HepG2 (cell line): Measurements from ENCODE around the gene ZCCHC3. TPM values are rescaled to one million over a fixed set of nuclear protein-coding genes. Genes with fewer than 3 reads are reported as not detected.

ENCODE experiments used
- AGO2 ChIP-seq: fragments of 200-400 bp; formaldehyde crosslinking; optimal IDR thresholded peaks from 2 replicates; pipeline ENCODE3; 2017; ENCODE audit warnings: mild to moderate bottlenecking, low read depth, low read length, moderate library complexity
- BORCS8-MEF2B ChIP-seq: sonication (generic); formaldehyde crosslinking; IDR thresholded peaks from 2 replicates; pipeline ENCODE4 v1.8.0; 2022; ENCODE audit warnings: mild to moderate bottlenecking, missing genetic modification reagents
- GABPA ChIP-seq, 2 experiments: IDR thresholded peaks; 2 replicates each; pipeline ENCODE4 v1.6.1; 2011 to 2016; ENCODE audit warnings: low read depth in 2 of 2, low read length in 1 of 2, missing biosample characterization in 1 of 2, missing genetic modification characterization in 1 of 2
- LCORL ChIP-seq, 2 experiments: fragments of 450-650 bp in 1 of 2; sonication (generic) in 1 of 2; formaldehyde crosslinking in 1 of 2; IDR thresholded peaks; 2 replicates each; pipeline versions ENCODE4 v1.5.0 to v1.6.1; 2017 to 2020; ENCODE audit warnings: antibody characterized with exemption in 1 of 2, missing genetic modification reagents in 1 of 2
- NR2F6 ChIP-seq, 2 experiments: IDR thresholded peaks; 2 replicates each; pipeline ENCODE4 v1.6.1; 2016; ENCODE audit warnings: antibody characterized with exemption in 1 of 2, mild to moderate bottlenecking in 1 of 2
- ZFP90 ChIP-seq: sonication (generic); formaldehyde crosslinking; IDR thresholded peaks from 2 replicates; pipeline ENCODE4 v1.8.0; 2022; ENCODE audit warnings: missing genetic modification reagents, mild to moderate bottlenecking, inconsistent platforms, borderline replicate concordance
- ZNF563 ChIP-seq: sonication (generic); formaldehyde crosslinking; IDR thresholded peaks from 2 replicates; pipeline ENCODE4 v1.8.0; 2022; ENCODE audit warnings: mild to moderate bottlenecking, moderate library complexity, missing genetic modification reagents
- ZNF781 ChIP-seq: sonication (generic); formaldehyde crosslinking; IDR thresholded peaks from 2 replicates; pipeline ENCODE4 v1.5.1; 2020; ENCODE audit warnings: borderline replicate concordance, mild to moderate bottlenecking, missing genetic modification reagents; ENCODE audit errors: not compliant biosample characterization
- polyA plus RNA-seq, 8 experiments: library from polyadenylated mRNA; depleted of rRNA in 3 of 8; stranded (reverse) in 7 of 8; unstranded in 1 of 8; fragments of >200 nt; fragmentation: Illumina TruSeq in 4 of 8; extraction: Trizol in 4 of 8; gene quantifications; 2 replicates each; pipeline versions ENCODE4 v1.2.1 to v1.2.3, GENCODE V29; 2011 to 2016; ENCODE audit warnings: low read depth in 4 of 8, missing spikeins in 1 of 8, mixed read lengths in 1 of 8; ENCODE audit not compliant: insufficient read depth in 1 of 8
- total RNA-seq, 5 experiments: library from RNA; depleted of rRNA; stranded (reverse); fragments of >200 nt; fragmentation: Illumina TruSeq; extraction: Trizol; gene quantifications; 2 replicates each; pipeline ENCODE4 v1.2.3, GENCODE V29; 2016; ENCODE audit warnings: low read depth in 1 of 5
- TF ChIP-seq, protein P1 (sequence below): sonication (generic); formaldehyde crosslinking; IDR thresholded peaks from 2 replicates; pipeline ENCODE4; 2020; ENCODE audit warnings: missing genetic modification reagents, mild to moderate bottlenecking, borderline replicate concordance
- TF ChIP-seq, protein P2 (sequence below): sonication (generic); formaldehyde crosslinking; IDR thresholded peaks from 2 replicates; pipeline ENCODE4 v1.4.0; 2020; ENCODE audit warnings: mild to moderate bottlenecking, low read depth, missing genetic modification reagents
- TF ChIP-seq, protein P3 (sequence below): sonication (generic); formaldehyde crosslinking; IDR thresholded peaks from 2 replicates; pipeline ENCODE4 v1.4.0; 2020; ENCODE audit warnings: mild to moderate bottlenecking, missing genetic modification reagents
- TF ChIP-seq, protein P4 (sequence below): sonication (generic); formaldehyde crosslinking; conservative IDR thresholded peaks from 2 replicates; pipeline ENCODE4 v1.4.0; 2020; ENCODE audit warnings: missing genetic modification reagents
- TF ChIP-seq, protein P5 (sequence below): sonication (generic); formaldehyde crosslinking; IDR thresholded peaks from 2 replicates; pipeline ENCODE4 v1.4.0; 2020; ENCODE audit warnings: missing genetic modification reagents
- TF ChIP-seq, protein P6 (sequence below): sonication (generic); formaldehyde crosslinking; IDR thresholded peaks from 2 replicates; pipeline ENCODE4 v1.5.0; 2020; ENCODE audit warnings: missing genetic modification reagents

ZCCHC3 gene
- total and polyA plus RNA-seq, 2 of the 13 experiments (the other 11 are each of a cell fraction or from before 2014, with no cell fraction given), result 46.6 to 63.0 TPM

DNA sequence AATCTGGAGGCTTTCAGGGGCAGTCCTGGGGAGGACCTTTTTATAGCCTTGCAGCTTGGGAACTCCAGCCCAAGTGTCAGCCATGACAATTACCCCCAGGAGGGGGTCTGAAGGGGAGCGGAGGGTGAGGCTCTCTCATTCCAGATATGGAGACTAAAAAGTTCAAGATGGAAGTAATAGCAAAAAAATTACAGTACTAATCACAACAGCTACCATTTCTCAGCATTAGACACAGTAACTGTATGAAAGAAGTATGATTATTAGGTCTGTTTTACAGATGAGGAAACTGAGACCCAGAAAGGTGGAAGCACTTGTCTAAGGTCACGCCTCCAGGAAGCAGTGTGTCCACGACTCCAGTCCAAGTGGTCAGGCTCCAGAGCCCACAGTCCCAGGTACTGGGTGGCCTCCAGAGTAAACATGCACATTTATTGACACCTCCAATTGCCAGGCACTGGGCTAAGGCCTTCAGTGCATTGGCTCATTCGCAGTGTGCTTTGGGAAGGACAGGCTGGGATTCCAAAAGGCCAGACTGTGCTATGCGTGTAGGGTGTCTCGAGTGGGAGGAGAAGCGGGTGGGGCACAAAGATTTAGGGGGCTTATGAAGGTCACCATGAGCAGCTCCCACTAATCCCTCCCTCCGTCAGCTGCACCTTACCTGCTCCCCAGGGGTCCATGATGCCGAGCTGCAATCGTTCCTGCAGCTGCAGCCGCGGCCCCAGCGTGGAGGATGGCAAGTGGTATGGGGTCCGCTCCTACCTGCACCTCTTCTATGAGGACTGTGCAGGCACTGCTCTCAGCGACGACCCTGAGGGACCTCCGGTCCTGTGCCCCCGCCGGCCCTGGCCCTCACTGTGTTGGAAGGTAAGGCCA lies 51.8 kb downstream of the ZCCHC3 start (continued):
- TF ChIP-seq, protein P1, sequence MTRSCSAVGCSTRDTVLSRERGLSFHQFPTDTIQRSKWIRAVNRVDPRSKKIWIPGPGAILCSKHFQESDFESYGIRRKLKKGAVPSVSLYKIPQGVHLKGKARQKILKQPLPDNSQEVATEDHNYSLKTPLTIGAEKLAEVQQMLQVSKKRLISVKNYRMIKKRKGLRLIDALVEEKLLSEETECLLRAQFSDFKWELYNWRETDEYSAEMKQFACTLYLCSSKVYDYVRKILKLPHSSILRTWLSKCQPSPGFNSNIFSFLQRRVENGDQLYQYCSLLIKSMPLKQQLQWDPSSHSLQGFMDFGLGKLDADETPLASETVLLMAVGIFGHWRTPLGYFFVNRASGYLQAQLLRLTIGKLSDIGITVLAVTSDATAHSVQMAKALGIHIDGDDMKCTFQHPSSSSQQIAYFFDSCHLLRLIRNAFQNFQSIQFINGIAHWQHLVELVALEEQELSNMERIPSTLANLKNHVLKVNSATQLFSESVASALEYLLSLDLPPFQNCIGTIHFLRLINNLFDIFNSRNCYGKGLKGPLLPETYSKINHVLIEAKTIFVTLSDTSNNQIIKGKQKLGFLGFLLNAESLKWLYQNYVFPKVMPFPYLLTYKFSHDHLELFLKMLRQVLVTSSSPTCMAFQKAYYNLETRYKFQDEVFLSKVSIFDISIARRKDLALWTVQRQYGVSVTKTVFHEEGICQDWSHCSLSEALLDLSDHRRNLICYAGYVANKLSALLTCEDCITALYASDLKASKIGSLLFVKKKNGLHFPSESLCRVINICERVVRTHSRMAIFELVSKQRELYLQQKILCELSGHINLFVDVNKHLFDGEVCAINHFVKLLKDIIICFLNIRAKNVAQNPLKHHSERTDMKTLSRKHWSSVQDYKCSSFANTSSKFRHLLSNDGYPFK (CRISPR knock-in tag), result peak; percentile 37
- TF ChIP-seq, protein P2, sequence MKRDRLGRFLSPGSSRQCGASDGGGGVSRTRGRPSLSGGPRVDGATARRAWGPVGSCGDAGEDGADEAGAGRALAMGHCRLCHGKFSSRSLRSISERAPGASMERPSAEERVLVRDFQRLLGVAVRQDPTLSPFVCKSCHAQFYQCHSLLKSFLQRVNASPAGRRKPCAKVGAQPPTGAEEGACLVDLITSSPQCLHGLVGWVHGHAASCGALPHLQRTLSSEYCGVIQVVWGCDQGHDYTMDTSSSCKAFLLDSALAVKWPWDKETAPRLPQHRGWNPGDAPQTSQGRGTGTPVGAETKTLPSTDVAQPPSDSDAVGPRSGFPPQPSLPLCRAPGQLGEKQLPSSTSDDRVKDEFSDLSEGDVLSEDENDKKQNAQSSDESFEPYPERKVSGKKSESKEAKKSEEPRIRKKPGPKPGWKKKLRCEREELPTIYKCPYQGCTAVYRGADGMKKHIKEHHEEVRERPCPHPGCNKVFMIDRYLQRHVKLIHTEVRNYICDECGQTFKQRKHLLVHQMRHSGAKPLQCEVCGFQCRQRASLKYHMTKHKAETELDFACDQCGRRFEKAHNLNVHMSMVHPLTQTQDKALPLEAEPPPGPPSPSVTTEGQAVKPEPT (CRISPR knock-in tag), result no peak
- no peak for TF ChIP-seq ZNF563 (CRISPR knock-in tag)
- TF ChIP-seq ZNF781 (CRISPR knock-in tag), result peak; percentile 91
- no peak for TF ChIP-seq LCORL (IDR thresholded peaks at IDR 0.05)
- TF ChIP-seq LCORL (CRISPR knock-in tag; IDR thresholded peaks at IDR 0.05), result peak; percentile 79
- peak; percentile 55 for TF ChIP-seq BORCS8-MEF2B (CRISPR knock-in tag)
- TF ChIP-seq, protein P3, sequence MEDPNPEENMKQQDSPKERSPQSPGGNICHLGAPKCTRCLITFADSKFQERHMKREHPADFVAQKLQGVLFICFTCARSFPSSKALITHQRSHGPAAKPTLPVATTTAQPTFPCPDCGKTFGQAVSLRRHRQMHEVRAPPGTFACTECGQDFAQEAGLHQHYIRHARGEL, result no peak
- TF ChIP-seq, protein P4, sequence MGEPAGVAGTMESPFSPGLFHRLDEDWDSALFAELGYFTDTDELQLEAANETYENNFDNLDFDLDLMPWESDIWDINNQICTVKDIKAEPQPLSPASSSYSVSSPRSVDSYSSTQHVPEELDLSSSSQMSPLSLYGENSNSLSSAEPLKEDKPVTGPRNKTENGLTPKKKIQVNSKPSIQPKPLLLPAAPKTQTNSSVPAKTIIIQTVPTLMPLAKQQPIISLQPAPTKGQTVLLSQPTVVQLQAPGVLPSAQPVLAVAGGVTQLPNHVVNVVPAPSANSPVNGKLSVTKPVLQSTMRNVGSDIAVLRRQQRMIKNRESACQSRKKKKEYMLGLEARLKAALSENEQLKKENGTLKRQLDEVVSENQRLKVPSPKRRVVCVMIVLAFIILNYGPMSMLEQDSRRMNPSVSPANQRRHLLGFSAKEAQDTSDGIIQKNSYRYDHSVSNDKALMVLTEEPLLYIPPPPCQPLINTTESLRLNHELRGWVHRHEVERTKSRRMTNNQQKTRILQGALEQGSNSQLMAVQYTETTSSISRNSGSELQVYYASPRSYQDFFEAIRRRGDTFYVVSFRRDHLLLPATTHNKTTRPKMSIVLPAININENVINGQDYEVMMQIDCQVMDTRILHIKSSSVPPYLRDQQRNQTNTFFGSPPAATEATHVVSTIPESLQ, result no peak
- TF ChIP-seq AGO2, result peak; percentile 75
- TF ChIP-seq ZFP90 (CRISPR knock-in tag), result peak; percentile 63; the same call in 1 of the 2 replicates
- TF ChIP-seq, protein P5, sequence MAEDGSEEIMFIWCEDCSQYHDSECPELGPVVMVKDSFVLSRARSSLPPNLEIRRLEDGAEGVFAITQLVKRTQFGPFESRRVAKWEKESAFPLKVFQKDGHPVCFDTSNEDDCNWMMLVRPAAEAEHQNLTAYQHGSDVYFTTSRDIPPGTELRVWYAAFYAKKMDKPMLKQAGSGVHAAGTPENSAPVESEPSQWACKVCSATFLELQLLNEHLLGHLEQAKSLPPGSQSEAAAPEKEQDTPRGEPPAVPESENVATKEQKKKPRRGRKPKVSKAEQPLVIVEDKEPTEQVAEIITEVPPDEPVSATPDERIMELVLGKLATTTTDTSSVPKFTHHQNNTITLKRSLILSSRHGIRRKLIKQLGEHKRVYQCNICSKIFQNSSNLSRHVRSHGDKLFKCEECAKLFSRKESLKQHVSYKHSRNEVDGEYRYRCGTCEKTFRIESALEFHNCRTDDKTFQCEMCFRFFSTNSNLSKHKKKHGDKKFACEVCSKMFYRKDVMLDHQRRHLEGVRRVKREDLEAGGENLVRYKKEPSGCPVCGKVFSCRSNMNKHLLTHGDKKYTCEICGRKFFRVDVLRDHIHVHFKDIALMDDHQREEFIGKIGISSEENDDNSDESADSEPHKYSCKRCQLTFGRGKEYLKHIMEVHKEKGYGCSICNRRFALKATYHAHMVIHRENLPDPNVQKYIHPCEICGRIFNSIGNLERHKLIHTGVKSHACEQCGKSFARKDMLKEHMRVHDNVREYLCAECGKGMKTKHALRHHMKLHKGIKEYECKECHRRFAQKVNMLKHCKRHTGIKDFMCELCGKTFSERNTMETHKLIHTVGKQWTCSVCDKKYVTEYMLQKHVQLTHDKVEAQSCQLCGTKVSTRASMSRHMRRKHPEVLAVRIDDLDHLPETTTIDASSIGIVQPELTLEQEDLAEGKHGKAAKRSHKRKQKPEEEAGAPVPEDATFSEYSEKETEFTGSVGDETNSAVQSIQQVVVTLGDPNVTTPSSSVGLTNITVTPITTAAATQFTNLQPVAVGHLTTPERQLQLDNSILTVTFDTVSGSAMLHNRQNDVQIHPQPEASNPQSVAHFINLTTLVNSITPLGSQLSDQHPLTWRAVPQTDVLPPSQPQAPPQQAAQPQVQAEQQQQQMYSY, result peak; percentile 86
- TF ChIP-seq, protein P6, sequence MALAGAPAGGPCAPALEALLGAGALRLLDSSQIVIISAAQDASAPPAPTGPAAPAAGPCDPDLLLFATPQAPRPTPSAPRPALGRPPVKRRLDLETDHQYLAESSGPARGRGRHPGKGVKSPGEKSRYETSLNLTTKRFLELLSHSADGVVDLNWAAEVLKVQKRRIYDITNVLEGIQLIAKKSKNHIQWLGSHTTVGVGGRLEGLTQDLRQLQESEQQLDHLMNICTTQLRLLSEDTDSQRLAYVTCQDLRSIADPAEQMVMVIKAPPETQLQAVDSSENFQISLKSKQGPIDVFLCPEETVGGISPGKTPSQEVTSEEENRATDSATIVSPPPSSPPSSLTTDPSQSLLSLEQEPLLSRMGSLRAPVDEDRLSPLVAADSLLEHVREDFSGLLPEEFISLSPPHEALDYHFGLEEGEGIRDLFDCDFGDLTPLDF (CRISPR knock-in tag), result peak; percentile 19; the same call in 1 of the 2 replicates
- TF ChIP-seq GABPA (IDR thresholded peaks at IDR 0.05; ENCODE audit: low read depth, low read length), result 0 out of 2 replicates have a peak, but pooled peaks have one; percentile 27
- peak; percentile 68 for TF ChIP-seq GABPA (CRISPR knock-in tag; IDR thresholded peaks at IDR 0.05; ENCODE audit: low read depth)
- no peak for TF ChIP-seq NR2F6 (IDR thresholded peaks at IDR 0.05)
- TF ChIP-seq NR2F6 (CRISPR knock-in tag; IDR thresholded peaks at IDR 0.05), result peak; percentile 58
